Hematopoietic multipotent progenitor cell treated with erythropoietin and hydrocortisone succinate and interleukin-3 and kit ligand, for 8 days (in vitro differentiated cells): ENCODE data around the gene LAMA1.

Experiments
- DNase-seq: peaks from one replicate; pipeline ENCODE4 v3.0.0-alpha.2; 2015

LAMA1 gene

DNA sequence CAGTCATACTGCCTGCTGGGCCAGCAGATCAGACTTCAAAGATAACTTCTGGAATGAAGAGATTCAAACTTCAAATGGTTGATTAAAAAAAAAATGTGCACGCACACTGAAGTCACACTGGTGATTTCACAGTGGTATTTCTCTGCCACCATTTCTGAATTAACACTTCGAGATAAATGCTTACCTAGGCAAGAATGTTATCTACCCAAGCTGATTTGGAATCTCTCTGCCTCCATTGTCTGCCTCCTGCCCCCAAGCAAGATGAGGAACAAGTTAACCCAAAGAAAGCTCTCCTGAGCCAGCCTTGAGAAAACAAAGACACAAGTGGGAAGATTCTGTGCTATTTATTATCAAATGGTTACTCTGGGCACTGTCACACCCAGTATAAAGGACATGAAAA, 6.5 kb downstream of the LAMA1 start:
- DNase-seq = no peak

DNA sequence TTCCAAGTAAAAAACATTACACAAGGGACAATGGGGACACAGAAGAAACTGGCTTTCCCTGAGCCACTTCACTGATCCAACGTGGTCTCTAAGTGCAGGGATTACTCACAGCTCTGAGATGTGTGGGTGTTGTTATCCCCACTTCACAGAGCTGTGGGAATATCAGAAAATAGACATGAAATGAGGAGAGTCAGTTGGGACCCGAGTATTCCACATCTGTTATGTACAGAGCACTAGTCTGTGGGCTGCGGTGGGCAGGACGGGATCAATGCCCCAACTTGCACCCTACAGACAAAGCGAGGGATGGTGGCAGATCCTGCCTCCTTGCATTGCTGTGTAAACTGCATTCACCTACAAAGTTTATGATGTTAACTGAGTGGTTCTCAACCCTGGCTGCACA, 11.7 kb downstream of the LAMA1 start:
- no peak for DNase-seq

DNA sequence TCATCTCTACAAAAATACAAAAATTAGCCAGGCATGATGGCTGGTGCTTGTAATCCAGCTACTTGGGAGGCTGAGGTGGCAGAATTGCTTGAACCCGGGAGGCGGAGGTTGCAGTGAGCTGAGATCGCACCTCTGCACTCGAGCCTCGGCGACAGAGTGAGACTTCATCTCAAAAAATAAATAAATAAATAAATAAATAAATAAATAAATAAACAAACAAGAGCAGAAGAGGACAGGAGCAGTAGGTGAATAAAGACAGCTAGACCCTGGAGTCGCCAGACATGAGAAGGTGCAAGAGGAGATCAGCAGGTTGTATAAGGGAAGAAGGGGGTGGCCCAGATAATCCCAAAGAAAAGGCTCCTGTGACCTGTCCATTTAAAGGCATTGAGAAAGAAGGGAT, 12.3 kb downstream of the LAMA1 start:
- DNase-seq = no peak

DNA sequence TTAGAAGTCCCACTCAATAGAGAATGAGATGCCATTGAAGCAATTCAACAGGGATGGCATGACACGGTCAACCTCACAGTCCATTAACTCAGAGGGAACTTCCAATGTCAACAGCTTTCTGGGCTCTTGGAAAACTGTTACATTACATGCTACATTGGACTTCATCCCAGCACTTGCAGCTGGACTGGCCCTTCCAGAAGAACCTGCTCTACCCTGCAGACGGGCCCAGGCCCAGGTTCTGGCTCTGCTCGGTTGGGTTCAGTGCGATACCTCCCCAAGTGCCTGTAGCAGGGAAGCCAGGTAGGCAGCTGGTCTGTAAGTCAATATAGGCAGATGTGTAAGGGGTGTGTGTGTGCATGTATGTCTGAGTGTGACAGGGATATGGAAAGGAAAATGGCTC, 12.9 kb downstream of the LAMA1 start:
- no peak for DNase-seq

DNA sequence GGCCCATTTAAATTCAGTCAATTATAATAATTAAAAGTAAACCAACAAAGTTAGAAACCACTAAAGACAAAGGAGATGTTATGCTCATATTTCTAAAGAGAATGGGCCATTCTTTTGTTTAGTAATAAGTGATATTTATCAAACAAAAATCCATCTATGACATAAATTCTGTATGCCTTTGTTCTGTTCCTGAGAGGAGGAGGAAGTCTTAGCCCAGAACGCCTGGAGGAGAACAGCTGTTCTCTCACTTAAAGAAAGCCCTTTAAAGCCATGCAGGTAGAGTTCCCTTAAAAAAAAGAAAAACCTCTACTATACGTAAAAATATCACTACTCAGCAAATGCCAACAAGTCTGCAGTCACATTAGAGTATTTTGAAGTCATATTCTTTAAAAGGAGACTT, 15.5 kb downstream of the LAMA1 start:
- DNase-seq = no peak

DNA sequence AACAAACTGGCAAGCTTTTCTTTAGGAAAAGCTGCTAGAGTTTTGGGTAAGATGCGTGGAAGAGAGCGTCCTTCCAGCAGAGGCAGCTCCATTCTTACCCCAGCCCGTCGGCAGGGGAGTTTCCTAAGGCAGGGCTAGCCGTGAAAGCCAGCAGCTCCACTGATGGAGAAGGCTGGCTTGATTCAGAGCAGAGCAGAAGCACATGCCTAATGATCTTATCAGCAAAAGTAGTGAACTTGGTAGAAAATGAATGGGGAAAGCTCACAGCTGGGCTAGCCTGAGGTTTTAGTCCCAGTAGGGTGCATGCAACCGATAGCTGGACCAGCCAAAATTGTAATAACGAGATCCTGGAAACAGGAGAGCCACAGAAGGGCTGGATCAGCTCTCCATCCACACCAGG, 20.8 kb downstream of the LAMA1 start:
- DNase-seq = no peak

DNA sequence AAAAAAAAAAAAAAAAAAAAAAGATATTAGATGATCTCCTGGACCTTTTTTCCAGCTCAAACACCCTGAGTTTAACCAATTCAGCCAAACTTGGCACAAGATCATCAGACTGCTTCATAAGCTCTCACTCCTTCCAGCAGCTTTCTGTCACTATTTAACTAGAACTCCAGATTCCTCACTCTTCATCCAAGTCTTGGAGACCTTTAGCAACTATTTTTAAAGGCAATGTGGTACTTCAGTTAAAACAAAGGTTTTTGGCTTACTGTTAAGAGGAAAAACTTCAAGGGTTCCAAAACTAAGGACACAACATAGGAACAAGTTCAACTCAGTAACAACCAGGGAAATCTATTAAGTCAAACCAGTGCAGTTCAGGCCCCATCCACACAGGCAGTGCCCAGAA, 23.2 kb downstream of the LAMA1 start:
- DNase-seq = no peak

DNA sequence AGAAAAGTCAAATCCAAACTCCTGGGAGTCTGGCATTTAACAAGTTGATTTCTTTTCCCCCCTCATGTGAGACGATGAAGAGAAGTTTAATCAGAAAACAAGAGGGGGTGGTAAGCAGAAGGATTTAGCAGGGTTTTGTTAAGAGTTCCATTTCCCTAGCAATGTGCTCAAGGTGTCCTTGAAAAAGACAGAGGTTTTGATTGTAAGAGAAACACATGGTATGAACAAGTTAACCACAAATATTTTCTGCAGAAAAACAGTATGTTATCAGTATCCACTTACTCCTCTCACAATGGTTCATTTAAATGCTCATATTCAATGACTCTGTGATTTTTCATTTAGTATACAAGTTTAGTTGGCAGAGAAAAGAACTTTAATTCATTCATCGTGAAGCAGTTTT, 26.8 kb downstream of the LAMA1 start:
- no peak for DNase-seq

DNA sequence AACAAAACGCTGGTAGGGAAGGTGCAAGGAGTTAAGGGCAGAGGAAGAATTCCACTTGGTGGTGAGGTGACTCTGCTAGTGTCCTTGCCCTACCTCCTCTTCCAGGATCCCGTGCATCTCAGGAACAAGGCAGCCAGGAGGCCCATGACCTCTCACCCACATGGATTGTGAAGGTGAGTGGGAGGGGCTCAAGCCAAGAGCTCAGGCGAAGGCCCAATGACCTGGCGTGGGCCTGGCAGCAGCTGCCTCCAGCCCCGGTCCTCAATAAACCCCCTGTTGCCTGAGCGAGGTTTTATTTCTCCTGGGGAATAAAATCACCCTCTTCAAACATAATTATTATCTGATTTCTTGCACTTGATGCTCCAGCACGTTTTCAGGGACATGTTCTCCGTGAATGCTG, 28.2 kb downstream of the LAMA1 start:
- no peak for DNase-seq

DNA sequence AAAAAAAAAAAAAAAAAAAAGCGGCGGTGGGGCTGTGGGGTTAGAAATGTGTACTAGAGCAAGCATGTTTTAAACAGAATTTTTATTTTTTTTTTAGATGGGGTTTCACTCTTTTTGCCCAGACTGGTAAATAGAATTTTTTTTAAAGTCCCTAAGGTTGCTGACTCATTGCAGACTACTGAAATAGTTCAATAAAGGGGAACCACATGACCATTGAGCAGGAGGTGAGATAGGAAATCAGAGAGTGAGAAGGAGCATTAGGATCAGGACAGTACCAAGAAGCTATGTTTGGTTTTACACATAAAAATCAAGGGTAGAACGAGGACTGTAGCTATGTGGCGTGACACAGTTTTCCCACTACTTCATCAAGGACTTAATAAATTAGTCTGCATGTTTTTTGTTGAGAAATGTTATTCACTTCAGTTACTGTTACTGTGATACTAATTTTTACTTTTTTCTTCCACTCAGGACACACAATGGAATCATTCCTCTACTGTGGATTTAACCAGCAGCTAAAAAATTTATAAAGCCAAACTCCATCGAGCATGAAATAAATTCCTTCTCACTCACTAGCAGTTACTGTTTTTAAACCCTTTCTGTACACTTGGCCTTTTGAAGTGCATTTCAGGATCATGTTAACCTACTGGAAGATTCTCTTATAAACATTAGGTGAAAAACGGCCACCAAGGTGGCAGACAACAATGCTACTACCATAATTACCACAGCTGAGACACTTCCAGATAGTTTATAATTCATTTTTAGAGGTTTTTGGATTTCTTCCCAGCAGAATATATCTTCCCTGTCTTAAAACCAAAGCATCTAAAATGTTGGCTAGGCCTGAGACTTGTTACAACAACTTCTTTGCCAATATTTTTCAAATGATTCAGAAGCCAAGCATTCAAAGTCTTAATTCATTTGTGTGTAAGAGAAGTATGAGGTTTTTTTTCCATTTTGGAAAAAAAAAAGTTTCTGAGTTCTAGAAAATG, 33.2 kb downstream of the LAMA1 start:
- DNase-seq = no peak

DNA sequence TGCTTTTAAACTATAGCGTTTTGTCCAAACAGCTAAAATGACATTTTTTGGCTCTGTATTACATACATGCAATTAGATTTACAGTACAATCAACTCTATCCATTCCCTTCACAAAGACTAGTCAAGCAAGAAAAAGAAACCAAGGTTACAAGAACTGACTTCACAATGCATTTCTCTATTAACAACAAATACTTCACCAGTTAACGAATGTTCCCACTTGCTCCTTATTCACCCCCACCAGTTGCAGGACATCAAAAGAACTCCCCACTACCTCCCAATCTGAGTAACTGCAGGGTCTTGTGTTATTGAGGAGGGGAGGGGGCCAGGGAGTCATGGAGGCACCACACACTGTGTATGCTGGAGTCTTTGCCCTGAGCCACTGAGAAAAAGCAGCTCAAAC, 34.9 kb downstream of the LAMA1 start:
- no peak for DNase-seq

DNA sequence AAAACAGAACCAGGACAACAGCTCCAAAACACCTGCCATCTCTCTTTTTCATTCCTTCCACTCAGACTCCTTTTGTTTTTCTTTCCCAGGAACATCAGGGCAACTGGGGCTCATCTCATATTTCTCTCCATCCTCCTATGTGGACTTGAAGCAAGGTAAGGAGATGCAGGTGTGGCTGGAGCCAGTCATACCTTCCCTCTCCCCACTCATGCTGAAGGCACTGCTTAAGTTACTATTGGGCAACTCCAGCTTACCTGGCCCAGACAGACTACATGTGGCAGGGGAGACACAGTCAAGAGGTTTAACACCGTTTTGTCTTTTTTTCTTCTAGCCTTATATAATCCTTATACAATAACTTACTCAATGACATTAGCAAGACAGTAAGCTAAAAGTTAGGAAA, 38.4 kb downstream of the LAMA1 start:
- DNase-seq = no peak

DNA sequence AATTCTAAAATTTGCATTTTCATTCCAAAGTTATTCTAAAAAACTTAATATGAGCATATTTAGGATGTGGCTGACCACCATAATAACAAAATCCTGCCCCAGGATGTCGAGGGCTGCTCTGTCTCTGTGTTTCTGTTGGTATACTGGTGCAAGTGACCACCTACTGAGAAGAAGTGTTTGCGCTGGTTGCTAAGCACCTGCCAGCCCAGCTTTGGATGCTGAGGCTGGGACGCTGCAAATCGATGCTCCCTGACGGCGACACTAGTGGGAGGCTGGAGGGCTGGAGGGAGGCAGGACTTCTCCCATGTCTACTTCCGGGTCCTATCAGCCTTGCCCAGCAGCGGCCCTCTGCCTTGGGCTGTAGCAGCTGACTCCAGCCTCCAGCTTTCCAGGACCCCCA, 45.0 kb downstream of the LAMA1 start:
- DNase-seq = no peak

DNA sequence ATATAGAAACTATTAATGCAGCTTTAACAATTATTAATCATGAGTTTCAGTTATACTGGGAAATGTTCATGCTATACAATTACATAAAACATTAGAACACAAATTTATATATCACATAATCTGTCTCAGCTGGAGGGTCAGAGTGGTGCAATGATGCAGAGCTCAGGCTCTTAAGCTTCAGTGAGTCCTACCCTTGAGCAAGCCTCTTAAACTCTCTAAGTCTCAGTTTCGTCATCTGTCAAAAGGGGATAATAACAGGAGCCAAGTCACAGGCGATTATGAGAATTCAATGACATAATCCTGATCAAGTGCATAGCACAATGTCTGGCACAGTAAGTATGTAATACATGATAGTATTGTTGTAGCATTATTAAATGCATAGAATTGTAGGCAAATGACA, 46.0 kb downstream of the LAMA1 start:
- no peak for DNase-seq

DNA sequence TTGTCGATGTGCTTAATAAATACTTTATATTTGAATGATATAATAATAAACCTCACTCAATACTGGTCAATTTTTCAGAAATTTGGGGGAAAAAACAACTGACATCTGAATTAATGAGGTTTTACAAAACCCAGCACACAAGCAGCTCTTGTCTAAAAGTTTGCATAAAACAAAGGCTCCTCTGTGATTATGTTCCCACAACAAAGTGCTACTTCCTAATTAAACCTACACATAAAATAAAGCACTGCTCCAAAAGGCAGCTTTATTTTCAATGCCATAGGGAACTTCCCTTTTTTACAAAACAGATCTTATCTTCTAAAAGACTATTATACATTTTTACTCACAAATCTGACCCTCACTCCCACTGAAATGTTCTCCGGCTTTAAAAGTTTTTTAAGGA, 47.1 kb downstream of the LAMA1 start:
- DNase-seq = no peak

DNA sequence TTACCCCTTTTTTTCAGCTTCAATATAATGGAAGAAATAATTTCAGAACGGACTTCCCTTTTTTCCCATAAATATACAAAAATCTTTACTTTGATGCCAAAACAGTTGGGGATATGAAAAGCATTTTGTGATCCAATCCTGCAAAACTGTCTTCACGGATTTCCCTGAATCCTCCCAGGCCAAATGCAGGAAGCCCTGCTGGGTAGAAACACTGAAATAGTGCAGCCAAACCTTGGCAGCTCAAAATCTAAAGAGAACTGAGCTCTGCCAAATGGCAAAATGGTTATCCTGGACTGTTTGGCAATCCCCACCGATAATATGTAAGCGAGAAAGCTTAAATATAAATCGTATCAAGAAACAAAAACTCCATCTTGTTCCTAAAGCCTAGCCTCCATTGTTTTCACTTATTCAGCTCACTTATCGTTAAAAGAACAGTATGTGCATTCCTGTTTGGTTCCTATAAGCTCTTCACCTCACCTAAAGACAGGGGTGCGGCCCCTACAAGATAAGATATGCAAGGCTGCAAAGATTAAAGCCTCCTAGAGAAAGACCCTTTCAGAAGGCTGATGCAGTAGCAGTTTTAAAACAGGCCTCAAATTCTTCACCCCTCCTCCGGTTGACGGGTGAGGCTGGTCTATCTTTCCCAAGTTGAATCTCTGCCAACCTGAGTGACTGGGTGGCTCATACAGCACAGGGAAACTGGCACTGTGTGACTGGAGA, 48.6 kb downstream of the LAMA1 start:
- DNase-seq = no peak

DNA sequence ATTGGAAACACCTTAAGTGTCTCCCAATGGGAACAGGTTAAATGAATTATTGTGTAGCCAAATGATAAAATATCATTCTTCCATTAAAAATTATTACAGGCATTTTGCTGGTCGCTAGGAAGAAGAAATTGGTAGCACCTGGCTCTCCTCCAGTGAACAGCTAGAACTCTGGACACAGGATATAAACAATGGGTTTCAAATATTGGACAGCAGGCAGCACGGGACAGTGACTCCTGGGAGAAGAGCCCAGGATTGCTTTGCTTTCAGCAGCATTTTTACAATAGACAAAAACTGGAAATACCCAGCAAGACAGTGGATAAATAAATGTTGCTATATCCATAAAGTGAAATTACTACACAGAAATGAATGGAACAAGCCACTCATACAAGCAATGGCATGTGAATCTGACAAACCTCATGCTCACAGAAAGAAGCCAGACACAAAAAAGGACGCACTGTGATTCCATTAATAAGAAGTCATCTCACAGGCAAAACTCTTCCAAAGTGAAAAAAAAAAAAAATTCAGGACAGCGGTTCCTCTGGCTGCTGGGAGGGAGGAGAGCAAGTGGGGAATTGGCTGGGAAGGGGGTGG, 50.5 kb downstream of the LAMA1 start:
- no peak for DNase-seq

DNA sequence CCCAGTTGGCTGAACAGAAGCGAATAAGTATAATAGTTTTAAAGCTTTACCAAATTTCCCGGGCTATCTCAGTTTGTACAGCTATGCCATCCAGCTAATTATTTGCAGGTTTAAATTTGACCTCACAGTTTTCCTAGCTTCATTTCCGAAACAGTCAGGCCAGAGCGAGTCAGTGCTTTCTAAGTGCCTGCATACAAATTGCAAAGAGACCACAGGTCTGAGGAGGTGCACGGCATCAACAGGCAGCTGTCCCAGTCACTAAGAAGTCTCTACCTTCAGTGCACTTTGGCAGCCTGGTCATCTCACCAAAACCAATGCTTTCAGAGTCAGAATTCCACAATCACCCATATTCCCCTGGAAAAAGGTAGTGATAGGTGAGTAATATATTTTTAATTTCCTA, 51.9 kb downstream of the LAMA1 start:
- no peak for DNase-seq

DNA sequence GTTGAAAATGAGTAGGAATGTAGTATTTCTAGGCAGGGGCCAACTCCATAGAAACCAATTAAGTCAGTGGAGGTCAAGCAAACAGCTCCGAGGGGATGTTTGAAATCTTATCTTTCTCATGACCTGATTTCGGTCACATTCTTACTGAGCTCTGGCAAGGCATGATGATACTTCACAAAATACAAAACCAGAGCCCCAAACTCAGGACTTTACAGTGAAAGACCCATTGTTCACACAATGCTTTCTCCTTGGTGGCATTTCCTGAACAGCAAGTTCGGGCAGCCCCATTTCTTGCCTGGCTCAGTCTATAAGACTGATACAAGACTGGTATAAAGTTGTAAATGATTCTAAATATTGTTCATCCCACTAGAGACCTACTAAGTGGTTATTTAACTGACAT, 53.3 kb downstream of the LAMA1 start:
- DNase-seq = no peak

DNA sequence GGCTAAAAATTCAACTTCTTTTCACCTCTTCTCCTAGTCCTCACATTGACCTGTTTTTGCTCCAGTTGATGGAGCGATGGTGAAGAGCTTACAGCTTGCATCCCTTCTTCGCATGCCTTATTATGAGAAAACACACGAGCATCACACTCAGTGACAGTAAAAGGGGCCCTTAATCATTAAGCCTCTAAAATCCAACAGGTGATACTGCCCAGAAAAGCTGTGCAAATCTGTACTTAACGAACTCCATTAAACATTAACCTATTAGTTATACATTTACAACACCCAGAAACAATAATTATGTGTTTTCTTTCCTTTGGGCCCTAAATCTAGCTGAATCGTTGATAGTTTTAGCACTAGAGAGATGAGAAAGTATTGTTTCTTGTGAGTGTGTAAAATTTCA, 54.8 kb downstream of the LAMA1 start:
- no peak for DNase-seq

DNA sequence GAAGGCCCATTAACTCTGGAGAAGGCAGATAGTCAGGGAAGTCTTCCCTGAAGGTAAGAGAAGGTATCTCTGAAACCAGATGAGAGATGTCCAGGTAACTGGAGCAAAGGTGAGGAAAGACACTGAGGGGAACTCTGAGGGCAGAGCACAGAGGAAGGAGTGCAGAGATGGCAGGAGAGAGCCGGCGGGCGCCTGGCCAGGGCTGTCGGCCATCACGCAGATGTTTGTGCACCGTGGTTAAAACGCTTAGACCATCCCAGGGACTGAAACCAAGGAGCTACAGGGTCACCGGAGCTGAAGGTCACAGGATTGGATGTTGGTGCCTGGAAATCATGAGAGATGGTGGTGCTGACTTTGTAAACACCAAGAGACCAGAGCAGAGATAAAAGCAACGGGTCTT, 55.4 kb downstream of the LAMA1 start:
- no peak for DNase-seq

DNA sequence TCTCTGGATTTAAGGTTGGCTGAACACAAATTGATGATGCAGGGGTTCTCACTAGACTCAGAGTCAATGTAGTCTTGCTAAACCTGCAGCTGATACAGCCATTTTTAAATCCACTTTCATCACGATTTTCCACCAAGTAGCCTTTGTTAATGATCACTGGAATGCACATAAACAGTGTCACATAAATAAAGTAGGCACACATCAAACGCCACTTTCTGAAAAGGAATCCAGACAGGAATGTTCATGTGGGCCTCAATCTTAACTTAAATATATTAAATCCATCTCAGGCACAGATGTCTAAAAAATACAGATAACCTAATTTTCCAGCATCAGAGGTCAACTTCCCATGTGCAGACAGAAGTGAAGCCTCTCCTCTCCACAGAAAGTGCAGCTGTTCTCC, 58.3 kb downstream of the LAMA1 start:
- DNase-seq = no peak

DNA sequence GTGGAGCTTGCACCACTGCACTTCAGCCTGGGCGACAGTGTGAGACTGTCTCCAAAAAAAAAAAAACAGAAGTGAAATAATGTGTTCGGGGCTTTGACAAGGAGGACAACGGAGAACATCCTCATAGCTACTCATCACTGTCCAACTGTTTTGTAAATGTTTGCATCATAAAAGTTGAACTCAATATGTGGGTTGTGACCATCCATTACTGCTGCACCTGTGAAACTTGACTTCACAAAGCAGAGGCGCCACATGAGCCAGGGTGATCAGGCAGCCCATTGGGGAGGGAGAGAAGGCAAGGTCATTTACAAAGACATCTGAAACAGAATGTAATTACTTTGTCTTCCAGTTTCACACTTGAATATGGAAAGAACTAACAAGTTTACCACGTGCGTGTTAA, 61.6 kb downstream of the LAMA1 start:
- no peak for DNase-seq

DNA sequence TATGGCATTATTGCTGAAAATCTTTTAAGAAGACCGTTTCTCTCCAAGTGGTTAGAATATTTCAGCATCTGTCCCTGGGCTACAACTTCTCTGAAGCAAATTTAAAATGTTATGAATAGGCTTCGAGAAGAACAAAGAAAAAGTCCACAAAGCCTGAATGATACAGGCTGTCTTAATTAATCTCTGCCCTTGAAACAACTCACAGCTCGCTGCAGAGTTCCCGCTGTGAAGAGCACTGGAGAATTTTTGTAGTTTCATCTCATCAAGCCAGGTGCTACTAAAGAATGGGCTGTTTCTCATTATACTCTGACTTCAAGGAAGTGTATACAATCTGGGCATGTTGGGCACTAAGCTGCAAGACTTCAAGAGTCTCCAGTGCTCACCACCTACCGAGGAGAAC, 67.6 kb downstream of the LAMA1 start:
- no peak for DNase-seq
